ENCODE measurements around the gene HEATR5A. TPM values are rescaled to one million over a fixed set of nuclear protein-coding genes. Genes with fewer than 3 reads are reported as not detected.
"Not testable (repeated sequence)": the region's sequence is repeated elsewhere in the genome, so short reads cannot be mapped to it uniquely, and the experiment has no call there.

The HEATR5A gene
- total and polyA plus RNA-seq, 2 of the 13 experiments (the other 11 are each of a cell fraction or from before 2014, with no cell fraction given) = 36.4 to 105 TPM

GRCh38 chr14:31363331-31364073 is 56.8 kb downstream of the HEATR5A start (continued):
- TF ChIP-seq NR2F6 (IDR thresholded peaks at IDR 0.05) (no peak), NR2F6 (CRISPR knock-in tag; IDR thresholded peaks at IDR 0.05) (peak; percentile 7; the same call in 1 of the 2 replicates), NCOA2 (CRISPR knock-in tag; IDR thresholded peaks at IDR 0.05) (0 out of 2 replicates have a peak, but pooled peaks have one; percentile 40)

- ChIA-PET CTCF (ENCODE audit: low intra/inter-chr PET ratio, low total read pairs) (no interaction called here), POLR2A (interaction anchor here (0.9 to 1.0 kb wide), 2 partner anchors 58 to 155 kb away, joined by 3 to 4 read pairs; partner anchors contain the start of genes HEATR5A and HECTD1)
- Histone ChIP-seq H3K27me3 (ENCODE audit: control insufficient read depth in 1 of 2, insufficient read depth in 2 of 2, low read length in 2 of 2) (no peaks in the 10 kb centered on the region), H3K4me2 (ENCODE audit: low read depth, low read length) (no peak overlapping the region), H3K27ac (ENCODE audit: extremely low read length, insufficient read depth, low read length) (no peak overlapping the region), H3K9ac (ENCODE audit: insufficient read depth, low read depth, low read length) (no peak overlapping the region), H3K36me3 (replicated peaks in 1 of 2; ENCODE audit: control insufficient read depth in 1 of 2, insufficient read depth in 2 of 2, low read length in 2 of 2) (peaks cover 5 to 29% of the 10 kb centered on the region in 2 experiments; a peak in 4 of 5 replicates), H3K4me3 (replicated peaks in 1 of 3; ENCODE audit: insufficient read depth in 1 of 3, low read depth in 2 of 3, low read length in 3 of 3) (no peak overlapping the region), H4K20me1 (ENCODE audit: insufficient read depth, low read length) (no peaks in the 10 kb centered on the region), H3K9me3 (ENCODE audit: low read length) (no peaks in the 10 kb centered on the region), H2AFZ (ENCODE audit: low read length) (no peak overlapping the region), H3K4me1 (ENCODE audit: insufficient read depth, low read length) (peaks cover 5% of the 10 kb centered on the region), H3K79me2 (ENCODE audit: insufficient read depth, low read length) (no peaks in the 10 kb centered on the region)
- ATAC-seq (no peak), FAIRE-seq (no peak), DNase-seq (ENCODE audit: low spot score) (no peak)
- in situ Hi-C loops (cut with HindIII; ENCODE audit: extremely low pct_ligation_motif_present, low pct_unique_long_range_greater_than_20kb) (no loop called here), intact Hi-C loops (cut with micrococcal nuclease; ENCODE audit: unreplicated experiment) (no loop called here)
- WGBS (ENCODE audit: low lambda C conversion rate) = 94% methylated on average over 4 of the region's 4 CpGs
- TF ChIP-seq CEBPB (IDR thresholded peaks at IDR 0.05; ENCODE audit: borderline replicate concordance, low read depth, low read length) (no peak), ZNF225 (CRISPR knock-in tag; IDR thresholded peaks at IDR 0.05) (no peak), ZNF841 (CRISPR knock-in tag; IDR thresholded peaks at IDR 0.05; ENCODE audit: borderline replicate concordance) (no peak), GZF1 (CRISPR knock-in tag; IDR thresholded peaks at IDR 0.05) (no peak), ZNF253 (CRISPR knock-in tag; IDR thresholded peaks at IDR 0.05; ENCODE audit: borderline replicate concordance) (no peak), ZNF138 (CRISPR knock-in tag; IDR thresholded peaks at IDR 0.05; ENCODE audit: low read depth) (no peak), SP4 (CRISPR knock-in tag; IDR thresholded peaks at IDR 0.05) (no peak)
- TF ChIP-seq, protein P1, sequence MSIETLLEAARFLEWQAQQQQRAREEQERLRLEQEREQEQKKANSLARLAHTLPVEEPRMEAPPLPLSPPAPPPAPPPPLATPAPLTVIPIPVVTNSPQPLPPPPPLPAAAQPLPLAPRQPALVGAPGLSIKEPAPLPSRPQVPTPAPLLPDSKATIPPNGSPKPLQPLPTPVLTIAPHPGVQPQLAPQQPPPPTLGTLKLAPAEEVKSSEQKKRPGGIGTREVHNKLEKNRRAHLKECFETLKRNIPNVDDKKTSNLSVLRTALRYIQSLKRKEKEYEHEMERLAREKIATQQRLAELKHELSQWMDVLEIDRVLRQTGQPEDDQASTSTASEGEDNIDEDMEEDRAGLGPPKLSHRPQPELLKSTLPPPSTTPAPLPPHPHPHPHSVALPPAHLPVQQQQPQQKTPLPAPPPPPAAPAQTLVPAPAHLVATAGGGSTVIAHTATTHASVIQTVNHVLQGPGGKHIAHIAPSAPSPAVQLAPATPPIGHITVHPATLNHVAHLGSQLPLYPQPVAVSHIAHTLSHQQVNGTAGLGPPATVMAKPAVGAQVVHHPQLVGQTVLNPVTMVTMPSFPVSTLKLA (IDR thresholded peaks at IDR 0.05) = no peak
- TF ChIP-seq, protein P2, sequence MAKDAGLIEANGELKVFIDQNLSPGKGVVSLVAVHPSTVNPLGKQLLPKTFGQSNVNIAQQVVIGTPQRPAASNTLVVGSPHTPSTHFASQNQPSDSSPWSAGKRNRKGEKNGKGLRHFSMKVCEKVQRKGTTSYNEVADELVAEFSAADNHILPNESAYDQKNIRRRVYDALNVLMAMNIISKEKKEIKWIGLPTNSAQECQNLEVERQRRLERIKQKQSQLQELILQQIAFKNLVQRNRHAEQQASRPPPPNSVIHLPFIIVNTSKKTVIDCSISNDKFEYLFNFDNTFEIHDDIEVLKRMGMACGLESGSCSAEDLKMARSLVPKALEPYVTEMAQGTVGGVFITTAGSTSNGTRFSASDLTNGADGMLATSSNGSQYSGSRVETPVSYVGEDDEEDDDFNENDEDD (CRISPR knock-in tag; IDR thresholded peaks at IDR 0.05; ENCODE audit: borderline replicate concordance) = no peak
- TF ChIP-seq, protein P3, sequence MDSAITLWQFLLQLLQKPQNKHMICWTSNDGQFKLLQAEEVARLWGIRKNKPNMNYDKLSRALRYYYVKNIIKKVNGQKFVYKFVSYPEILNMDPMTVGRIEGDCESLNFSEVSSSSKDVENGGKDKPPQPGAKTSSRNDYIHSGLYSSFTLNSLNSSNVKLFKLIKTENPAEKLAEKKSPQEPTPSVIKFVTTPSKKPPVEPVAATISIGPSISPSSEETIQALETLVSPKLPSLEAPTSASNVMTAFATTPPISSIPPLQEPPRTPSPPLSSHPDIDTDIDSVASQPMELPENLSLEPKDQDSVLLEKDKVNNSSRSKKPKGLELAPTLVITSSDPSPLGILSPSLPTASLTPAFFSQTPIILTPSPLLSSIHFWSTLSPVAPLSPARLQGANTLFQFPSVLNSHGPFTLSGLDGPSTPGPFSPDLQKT (CRISPR knock-in tag; IDR thresholded peaks at IDR 0.05; ENCODE audit: borderline replicate concordance) = no peak
- no TSS peak for BruUV-seq (replicated peaks)
Observed at GRCh38 chr14:31362746-31363145, 57.6 kb downstream of the HEATR5A start.

- H3K9me3 ChIP-seq (ENCODE audit: low read length); H3K4me1 ChIP-seq (ENCODE audit: insufficient read depth, low read length); DNase-seq (ENCODE audit: low spot score); FAIRE-seq; H3K9ac ChIP-seq (ENCODE audit: insufficient read depth, low read depth, low read length); H3K27me3 ChIP-seq (ENCODE audit: control insufficient read depth in 1 of 2, insufficient read depth in 2 of 2, low read length in 2 of 2); in situ Hi-C loops (cut with HindIII; ENCODE audit: extremely low pct_ligation_motif_present, low pct_unique_long_range_greater_than_20kb); H3K4me3 ChIP-seq (replicated peaks in 1 of 3; ENCODE audit: insufficient read depth in 1 of 3, low read depth in 2 of 3, low read length in 3 of 3); H3K27ac ChIP-seq (ENCODE audit: extremely low read length, insufficient read depth, low read length); CTCF ChIA-PET (ENCODE audit: low intra/inter-chr PET ratio, low total read pairs); intact Hi-C loops (cut with micrococcal nuclease; ENCODE audit: unreplicated experiment); H4K20me1 ChIP-seq (ENCODE audit: insufficient read depth, low read length); POLR2A ChIA-PET; H3K4me2 ChIP-seq (ENCODE audit: low read depth, low read length); BruUV-seq (replicated peaks); ATAC-seq; H3K79me2 ChIP-seq (ENCODE audit: insufficient read depth, low read length); H2AFZ ChIP-seq (ENCODE audit: low read length): not testable (repeated sequence)
- 90% methylated on average over 4 of the region's 4 CpGs for WGBS (ENCODE audit: low lambda C conversion rate)
- H3K36me3 ChIP-seq (replicated peaks in 1 of 2; ENCODE audit: control insufficient read depth in 1 of 2, insufficient read depth in 2 of 2, low read length in 2 of 2) = peaks cover 6 to 37% of the 10 kb centered on the region in 2 experiments; a peak in 4 of 5 replicates
Observed at GRCh38 chr14:31361761-31362160, 58.6 kb downstream of the HEATR5A start.
